Stimulated activated CD4-positive, alpha-beta T cell treated with anti-CD3 and anti-CD28 coated beads, Interleukin-12 subunit alpha, Interleukin-12 subunit beta, amount 100 ng/mL, for 4 hours (primary cell): ENCODE measurements around the gene KRT78.
"Not testable (repeated sequence)": the region's sequence is repeated elsewhere in the genome, so short reads cannot be mapped to it uniquely, and the experiment has no call there.

Experiments
- DNase-seq: peaks from one replicate; pipeline ENCODE4 v3.0.0-alpha.2; 2020

Gene KRT78

GRCh38 chr12:52848661-52849255, at the start of gene KRT78:
Gene KRT78, minus strand, starts transcription at chr12:52848994. Its CDS starts 64 bp downstream, at chr12:52848930.
- DNase-seq, result no peak

DNA sequence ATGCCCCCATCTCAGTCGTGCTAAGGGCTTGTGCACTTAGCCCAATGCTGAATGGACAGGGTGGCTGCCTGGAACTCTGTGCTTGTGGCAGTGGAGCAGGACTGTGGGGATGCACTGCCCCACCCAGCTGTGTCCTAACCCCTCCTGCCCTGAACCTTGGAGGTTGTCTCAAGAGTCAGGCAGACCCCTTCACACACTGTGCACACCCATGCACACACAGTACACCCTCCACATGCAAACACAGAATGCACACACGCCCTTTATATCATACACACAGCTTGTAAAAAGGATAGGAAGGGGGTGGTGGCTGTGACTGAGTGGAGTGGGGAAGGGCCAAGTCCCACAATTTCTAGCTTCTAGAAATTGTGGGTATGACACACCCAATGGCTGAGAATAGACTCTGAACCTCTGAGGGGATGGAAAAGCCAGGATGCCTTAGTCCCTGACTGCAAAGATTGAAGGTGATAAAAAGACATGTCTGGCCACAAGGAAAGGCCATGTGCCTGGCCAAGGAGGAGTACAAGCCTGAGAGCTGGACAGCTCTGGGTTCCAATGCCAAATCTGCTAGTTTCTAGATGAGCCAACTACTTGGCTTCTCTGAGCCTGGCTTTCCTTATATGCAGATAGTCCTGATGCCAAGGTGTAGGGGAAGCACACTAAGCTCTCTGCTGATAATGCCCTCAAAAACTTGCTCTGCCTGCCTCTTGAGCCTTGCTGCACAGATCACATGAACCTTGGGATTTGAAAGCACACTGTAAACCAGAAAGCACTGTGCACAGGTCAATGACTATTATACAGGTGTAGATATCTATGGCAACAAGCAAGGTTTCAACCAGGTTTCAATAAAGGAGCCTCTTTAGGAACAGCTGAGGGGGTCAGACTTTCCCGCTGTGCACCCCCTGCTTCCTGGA, 47.7 kb upstream of the KRT78 start:
- no peak for DNase-seq

DNA sequence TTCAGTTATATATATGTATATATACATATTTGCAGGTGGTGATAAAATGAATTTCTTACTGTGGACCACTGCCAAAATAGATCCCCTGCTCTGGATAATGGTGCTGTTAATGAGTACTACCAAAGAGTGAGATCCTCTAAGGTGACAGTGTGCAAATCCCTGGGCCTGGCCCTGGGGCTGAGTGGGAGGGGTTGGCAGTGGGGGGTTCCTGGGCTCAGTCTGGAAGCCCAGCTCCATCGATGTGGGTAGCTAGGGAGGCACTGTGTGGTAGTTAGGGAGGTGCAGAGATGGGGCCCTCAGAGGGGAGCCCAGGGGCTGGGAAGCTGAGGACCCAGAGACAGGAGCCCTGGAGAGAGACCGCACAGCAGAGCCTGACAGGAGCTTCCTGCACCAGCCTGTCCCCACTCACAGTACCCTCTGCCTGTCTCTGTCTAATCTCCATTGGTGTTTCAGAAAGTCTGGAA, 47.0 kb upstream of the KRT78 start:
- no peak for DNase-seq

DNA sequence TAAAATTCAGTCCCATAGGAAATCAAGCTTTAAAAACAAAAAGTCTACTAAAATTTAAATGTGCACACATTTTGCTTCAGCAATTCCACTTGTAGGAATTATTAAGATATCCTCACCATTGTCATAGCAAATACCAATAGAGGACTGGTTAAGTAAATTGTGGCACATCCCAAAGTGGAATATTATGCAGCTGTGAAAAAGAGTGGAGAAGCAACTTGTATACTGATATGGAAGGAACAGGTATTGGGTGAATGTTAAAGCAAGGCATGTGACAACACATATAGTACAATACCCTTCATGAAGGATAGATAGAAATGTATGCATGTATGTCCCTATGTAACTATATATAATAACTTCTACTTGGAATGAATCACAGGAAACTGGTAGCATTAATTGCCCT, 44.2 kb upstream of the KRT78 start:
- no peak for DNase-seq

DNA sequence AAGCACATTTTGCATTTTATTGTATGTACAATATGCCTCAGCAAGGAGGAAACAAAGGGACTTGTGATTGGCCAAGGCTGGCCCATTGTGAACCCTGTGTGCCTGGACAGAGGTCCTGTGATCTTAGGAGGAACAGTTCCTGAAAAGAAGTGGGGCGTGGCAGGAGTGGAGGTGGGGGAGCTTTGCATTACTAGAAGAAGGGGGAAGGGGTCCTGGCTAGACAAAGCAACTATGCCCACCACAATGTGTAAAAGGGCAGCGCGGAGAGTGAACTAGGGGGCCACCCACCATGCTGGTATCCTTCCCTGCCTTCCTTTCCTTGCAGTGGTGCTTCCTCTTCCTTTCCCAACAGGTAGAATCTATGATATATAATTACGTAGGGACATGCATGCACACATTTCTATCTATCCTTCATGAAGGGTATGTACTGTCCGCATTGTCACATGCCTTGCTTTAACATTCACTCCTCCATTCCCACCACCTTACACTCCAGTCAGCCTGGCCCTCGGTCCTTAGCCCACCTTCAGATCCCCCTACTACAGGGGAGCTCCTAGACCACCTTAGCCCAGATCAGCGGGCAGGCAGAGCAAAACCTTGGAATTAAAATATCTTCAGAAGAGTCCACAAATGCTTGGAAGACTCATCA, 43.5 kb upstream of the KRT78 start:
- DNase-seq, result no peak

DNA sequence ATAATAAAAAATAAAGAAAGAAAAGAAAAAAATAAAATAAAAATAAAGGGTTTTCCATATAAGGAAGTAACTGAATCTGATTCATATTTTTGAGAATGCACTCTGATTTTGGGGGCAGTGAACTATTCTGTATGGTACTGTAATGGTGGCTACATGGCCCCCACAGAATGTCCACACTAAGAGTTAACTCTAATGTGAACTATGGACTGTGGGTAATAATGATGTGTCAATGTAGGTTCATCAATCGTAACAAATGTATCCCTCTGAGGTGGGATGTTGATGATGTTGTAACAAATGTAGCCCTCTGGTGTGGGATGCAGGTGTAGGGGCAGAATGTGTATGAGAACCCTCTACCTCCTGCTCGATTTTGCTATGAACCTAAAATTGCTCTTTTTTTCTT, 42.2 kb upstream of the KRT78 start:
- no peak for DNase-seq

GRCh38 chr12:52890417-52890816, 41.6 kb upstream of the KRT78 start:
- no peak for DNase-seq

DNA sequence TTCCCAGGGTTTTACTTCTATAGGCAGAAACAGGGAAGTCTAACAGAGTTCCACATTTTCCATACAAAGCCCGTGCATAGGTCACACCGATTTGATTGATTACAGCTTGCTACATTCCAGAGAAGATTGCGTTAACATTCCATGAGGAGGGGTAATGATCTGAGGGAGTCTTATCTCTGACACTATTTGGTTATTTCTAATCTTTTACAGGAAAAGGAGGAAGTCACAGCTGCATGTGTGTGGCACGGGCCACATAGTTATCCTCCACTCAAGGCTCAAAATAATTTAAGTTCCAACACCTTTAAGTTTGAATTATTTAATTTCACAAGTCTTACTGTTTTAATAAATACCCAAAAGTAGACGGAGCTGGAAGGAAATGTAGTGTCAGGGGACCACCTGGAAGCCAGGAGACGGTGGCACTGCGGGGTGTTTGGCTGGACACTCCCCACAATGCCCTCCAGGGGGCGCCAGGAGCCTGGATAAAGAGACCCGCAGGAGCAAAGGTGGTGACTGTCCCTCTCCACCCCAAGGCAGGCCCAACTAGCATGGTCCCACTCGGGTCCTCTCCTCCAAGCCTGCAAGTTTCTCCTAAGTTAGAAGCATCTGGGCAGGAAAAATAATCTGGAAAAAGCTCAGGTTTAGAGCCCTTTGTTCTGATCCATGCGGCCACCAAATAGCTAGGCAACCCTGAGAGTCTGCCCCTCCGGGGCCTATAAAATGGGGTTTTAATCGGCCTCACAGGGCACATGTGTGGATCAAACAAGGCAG, 35.9 kb upstream of the KRT78 start:
- DNase-seq, result peak; percentile 80

DNA sequence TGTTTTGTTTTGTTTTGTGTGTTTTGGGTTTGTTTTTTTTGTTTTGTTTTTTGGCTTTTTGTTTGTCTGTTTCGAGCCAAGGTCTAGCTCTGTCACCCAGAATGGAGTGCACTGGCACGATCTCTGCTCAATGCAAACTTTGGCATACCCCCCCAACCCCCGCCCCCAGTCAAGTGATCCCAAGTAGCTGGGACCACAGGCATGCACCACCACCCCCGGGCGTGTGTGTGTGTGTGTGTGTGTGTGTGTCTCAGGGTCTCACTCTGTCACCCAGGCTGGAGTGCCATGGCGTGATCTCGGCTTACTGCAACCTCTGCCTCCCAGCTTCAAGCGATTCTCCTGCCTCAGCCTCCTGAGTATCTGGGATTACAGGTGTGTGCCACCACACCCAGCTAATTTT, 31.7 kb upstream of the KRT78 start:
- DNase-seq, result not testable (repeated sequence)

DNA sequence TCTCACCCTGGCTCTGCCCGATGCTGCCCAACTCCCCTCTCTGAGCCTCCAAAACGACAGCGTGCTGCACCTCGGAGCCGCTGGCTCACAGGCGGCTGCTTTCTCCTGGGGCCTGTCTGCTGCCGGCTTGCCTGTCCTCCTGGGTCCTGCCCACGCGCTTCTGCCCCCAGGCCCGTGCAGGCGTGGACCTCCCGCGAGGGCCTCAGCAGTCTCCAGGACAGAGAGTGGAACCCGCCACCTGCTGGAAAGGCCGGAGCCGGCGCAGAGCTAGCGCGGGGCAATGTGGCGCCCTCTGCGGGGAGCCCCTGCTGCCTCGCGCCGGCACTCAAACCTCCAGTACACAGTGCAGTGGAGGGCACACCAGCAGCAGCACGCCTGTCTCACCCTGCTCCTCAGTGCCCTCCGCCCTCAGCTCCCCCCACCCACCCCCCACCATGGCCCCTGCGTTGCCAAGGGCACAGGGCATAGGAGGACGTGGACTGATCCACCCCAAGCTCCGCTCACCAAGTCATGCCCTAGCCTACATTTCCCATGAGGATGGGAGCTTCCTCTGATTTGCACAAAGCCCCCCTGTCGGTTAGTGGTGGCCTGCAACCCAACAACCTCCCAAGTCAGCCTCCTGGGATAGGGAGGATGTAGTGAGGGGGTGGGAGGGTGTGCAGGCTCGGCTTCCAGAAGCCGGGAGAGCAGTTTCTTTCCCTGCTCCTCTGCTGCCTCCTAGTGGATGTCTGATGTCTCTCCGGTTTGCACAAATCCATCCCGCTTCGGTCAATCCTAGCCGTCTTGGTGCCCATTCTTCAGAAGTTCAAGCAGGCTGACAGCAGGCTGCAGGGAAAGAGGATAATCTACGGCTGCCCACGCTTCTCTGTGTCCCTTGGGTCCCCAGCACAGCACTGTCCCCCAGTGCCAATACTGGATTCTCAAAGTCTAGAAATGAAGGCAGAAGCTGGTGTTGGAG, 30.9 kb upstream of the KRT78 start:
- peak; percentile 65 for DNase-seq

- DNase-seq, result no peak
Measured at GRCh38 chr12:52878507-52879393, 30.0 kb upstream of the KRT78 start.

GRCh38 chr12:52877242-52877641, 28.4 kb upstream of the KRT78 start:
- DNase-seq, result no peak

DNA sequence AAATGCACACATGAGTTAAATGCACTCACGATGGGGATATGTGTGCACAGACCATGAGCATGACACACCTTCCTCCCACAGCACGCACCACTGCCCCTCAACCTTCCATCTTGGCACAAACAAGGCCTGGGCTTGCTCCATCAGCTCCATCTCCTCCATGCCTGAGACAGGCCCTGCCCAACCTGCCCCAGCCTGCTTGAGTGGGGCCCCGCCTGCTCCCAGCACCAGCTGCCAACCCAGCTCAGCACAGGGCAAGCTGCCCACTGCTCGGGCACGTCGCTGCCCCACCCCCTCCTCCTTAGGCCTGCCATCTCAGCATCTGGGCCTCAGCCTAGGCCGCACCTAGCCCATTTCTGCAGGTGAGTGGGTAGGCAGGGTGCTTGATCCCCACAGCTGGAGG, 27.6 kb upstream of the KRT78 start:
- DNase-seq, result no peak

- DNase-seq, result no peak
Measured at GRCh38 chr12:52874573-52875435, 26.0 kb upstream of the KRT78 start.

DNA sequence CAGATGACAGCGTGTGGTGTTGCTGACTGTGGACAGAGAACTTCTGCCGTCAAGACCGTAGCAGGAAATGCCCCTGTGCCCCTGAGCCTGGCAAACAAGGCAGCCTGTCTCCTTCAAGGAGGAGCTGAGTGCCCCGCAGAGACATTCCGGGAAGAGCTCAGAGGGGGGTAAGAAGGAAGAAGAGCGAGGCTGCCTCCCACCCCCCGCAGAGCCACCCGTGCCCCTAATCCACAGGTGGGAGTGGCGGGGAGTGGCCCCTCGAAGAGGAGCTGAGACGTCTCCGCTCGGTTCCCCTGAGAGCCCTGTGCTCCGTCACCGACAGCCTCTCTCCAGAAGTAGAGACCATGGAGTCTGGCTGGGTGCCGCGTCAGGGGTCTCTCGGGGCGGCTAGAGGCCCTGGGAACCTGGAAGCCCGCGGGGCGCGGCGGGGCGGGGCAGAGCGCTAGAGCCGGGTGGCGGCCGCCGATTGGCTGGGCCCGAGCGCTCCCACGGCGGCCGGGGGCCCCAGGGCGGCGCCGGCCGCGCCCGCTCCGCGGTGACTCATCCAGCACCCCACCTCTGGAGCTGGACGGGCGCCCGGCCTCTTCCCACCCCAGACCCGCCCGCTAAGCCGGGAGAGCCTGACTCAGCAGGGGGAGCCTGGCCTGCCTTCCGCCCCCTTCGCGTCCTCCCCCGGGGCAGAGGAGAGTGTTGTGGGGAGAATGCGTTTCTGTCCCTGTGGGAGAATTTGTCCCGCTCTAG, 25.2 kb upstream of the KRT78 start:
- DNase-seq, result peak; percentile 53

DNA sequence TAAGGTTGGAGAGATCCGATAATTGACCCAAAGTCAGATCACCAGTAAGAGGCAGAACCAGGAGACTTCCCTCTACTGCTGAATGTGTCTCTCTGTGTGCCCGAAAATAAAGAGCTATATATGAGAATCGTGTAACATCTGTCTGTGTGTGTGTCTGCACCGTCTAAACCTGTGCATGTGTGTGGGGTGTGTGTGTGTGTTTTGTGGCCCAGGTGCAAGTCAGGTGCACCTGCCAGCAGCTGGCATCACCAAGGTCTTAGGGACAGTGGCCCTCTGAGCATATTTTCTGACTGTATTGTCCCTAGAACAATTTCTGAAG, 24.7 kb upstream of the KRT78 start:
- DNase-seq, result no peak

DNA sequence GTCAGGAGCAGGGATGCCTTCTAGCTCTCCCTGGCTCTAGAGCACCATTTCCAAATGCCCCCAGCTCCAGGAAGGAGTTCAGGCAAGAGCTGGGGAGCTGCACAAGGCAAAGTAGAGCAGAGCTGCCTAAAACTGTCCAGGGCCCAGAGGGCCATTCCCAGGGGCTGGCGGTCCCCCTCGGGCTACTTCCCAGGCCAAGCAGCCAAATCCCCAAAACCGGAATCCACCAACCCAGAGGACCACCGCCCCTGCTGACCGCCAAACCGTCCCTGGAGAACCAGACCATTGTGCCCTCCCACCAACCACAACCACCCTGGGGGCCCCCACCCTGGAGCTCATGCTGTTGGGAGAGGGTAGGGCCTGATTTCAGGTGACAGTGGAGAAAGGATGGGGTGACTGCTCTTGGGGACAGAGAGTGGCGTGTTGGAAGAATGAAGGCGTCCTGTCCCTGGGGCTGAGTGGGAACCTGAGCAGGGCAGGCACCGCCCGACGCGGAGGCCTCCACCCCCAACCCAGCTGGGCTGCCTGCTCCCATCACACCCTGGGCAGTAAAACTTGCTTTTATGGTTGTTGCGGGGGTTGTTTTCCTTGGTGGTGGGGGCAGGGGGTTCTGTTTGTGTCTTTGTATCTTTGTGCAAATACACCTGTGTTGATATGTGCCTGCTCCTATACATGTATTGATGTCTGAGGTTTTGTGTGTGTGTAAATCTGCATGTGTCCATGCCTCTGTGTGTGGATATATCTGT, 24.0 kb upstream of the KRT78 start:
- DNase-seq, result no peak

GRCh38 chr12:52871291-52872039, 22.7 kb upstream of the KRT78 start:
- DNase-seq, result no peak
